ENCODE results near the gene ZFAND3. TPM values are rescaled to one million over a fixed set of nuclear protein-coding genes. Genes with fewer than 3 reads are reported as not detected.

The ZFAND3 gene
- total and polyA plus RNA-seq, 2 of the 4 experiments (the other 2 are of a cell fraction): 10.9 to 26.7 TPM

- Histone ChIP-seq H4K5ac (ENCODE audit: low read depth, low read length) (no peak overlapping the region), H3K36me3 (ENCODE audit: control insufficient read depth, insufficient read depth, low read length) (no peaks in the 10 kb centered on the region), H2AK5ac (ENCODE audit: low read depth, low read length) (no peak overlapping the region), H3K9me1 (ENCODE audit: insufficient read depth, low read length) (peaks cover 7% of the 10 kb centered on the region), H4K20me1 (ENCODE audit: insufficient read depth, low read length) (peaks cover 80% of the 10 kb centered on the region), H3K56ac (ENCODE audit: extremely low read depth, insufficient read depth, low read length) (no peak overlapping the region), H2BK20ac (ENCODE audit: low read depth, low read length) (no peak overlapping the region), H2BK5ac (ENCODE audit: low read depth, low read length, poor library complexity, severe bottlenecking) (no peak overlapping the region), H3K4me1 (ENCODE audit: control insufficient read depth, insufficient read depth, low read length) (peaks cover 4% of the 10 kb centered on the region), H4K8ac (ENCODE audit: low read depth in 2 of 2, low read length in 2 of 2) (no peak overlapping the region), H3K79me1 (ENCODE audit: low read depth in 1 of 2, low read length in 2 of 2) (peaks cover 27 to 81% of the 10 kb centered on the region in 2 experiments), H3K27me3 (ENCODE audit: control insufficient read depth, insufficient read depth, low read length) (no peaks in the 10 kb centered on the region), H3K4me3 (ENCODE audit: insufficient read depth, low read depth, low read length) (no peak overlapping the region), H3K9me3 (ENCODE audit: control insufficient read depth, insufficient read depth, low read length) (no peaks in the 10 kb centered on the region), H3K18ac (ENCODE audit: low read depth, low read length) (no peak overlapping the region), H3K9ac (ENCODE audit: low read depth, low read length) (no peak overlapping the region), H3K4me2 (ENCODE audit: low read depth, low read length) (no peak overlapping the region), H3K27ac (ENCODE audit: insufficient read depth, low read length) (no peak overlapping the region), H3K14ac (replicated peaks; ENCODE audit: low read depth, low read length) (no peak overlapping the region), H2AFZ (replicated peaks; ENCODE audit: low read length, poor library complexity) (no peak overlapping the region), H2AK9ac (replicated peaks; ENCODE audit: low read depth, low read length, poor library complexity) (no peak overlapping the region), H2BK15ac (ENCODE audit: low read depth, low read length) (no peak overlapping the region), H3K4ac (ENCODE audit: low read depth, low read length) (no peak overlapping the region), H4K91ac (ENCODE audit: insufficient read depth, low read depth, low read length) (no peak overlapping the region), H2BK120ac (ENCODE audit: low read depth, low read length) (no peak overlapping the region), H3K23ac (ENCODE audit: low read depth, low read length) (no peak overlapping the region)
- WGBS, 2 experiments (ENCODE audit: extremely low coverage in 2 of 2, insufficient read length in 1 of 2): no CpG with 5 or more reads among the region's 3 CpGs
- DNase-seq (peak; percentile 75), ATAC-seq (ENCODE audit: low read depth) (no peak)
- POLR2A ChIA-PET (ENCODE audit: unreplicated experiment): no interaction called here
- no TSS peak for BruUV-seq (replicated peaks)
- intact Hi-C loops (cut with micrococcal nuclease): no loop called here
- in situ Hi-C loops (cut with MboI; ENCODE audit: low sequenced_read_pairs): no loop called here
- no peak for TF ChIP-seq CHD1 (IDR thresholded peaks at IDR 0.05; ENCODE audit: low read depth, low read length)
- no peak for TF ChIP-seq BHLHE40 (IDR thresholded peaks at IDR 0.05; ENCODE audit: low read depth, low read length)
- no peak for TF ChIP-seq MAZ (IDR thresholded peaks at IDR 0.05; ENCODE audit: borderline replicate concordance, low read depth, low read length)
- no peak for TF ChIP-seq CEBPB (IDR thresholded peaks at IDR 0.05; ENCODE audit: low read depth, low read length)
- TF ChIP-seq FOS (IDR thresholded peaks at IDR 0.05; ENCODE audit: low read depth, low read length): no peak
- no peak for TF ChIP-seq MXI1 (IDR thresholded peaks at IDR 0.05; ENCODE audit: borderline replicate concordance, low read depth, low read length)
- TF ChIP-seq, protein P1, sequence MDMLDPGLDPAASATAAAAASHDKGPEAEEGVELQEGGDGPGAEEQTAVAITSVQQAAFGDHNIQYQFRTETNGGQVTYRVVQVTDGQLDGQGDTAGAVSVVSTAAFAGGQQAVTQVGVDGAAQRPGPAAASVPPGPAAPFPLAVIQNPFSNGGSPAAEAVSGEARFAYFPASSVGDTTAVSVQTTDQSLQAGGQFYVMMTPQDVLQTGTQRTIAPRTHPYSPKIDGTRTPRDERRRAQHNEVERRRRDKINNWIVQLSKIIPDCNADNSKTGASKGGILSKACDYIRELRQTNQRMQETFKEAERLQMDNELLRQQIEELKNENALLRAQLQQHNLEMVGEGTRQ (IDR thresholded peaks at IDR 0.05; ENCODE audit: low read depth, low read length): no peak
- TF ChIP-seq POLR2A (IDR thresholded peaks at IDR 0.05; ENCODE audit: low read depth, low read length): no peak
- TF ChIP-seq, protein P2, sequence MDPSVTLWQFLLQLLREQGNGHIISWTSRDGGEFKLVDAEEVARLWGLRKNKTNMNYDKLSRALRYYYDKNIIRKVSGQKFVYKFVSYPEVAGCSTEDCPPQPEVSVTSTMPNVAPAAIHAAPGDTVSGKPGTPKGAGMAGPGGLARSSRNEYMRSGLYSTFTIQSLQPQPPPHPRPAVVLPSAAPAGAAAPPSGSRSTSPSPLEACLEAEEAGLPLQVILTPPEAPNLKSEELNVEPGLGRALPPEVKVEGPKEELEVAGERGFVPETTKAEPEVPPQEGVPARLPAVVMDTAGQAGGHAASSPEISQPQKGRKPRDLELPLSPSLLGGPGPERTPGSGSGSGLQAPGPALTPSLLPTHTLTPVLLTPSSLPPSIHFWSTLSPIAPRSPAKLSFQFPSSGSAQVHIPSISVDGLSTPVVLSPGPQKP (IDR thresholded peaks at IDR 0.05; ENCODE audit: borderline replicate concordance, low read depth, low read length): no peak
- TF ChIP-seq CTCF (conservative IDR thresholded peaks at IDR 0.05; ENCODE audit: low read depth, low read length): no peak
- TF ChIP-seq RAD21 (IDR thresholded peaks at IDR 0.05; ENCODE audit: low read length): no peak
- TF ChIP-seq RCOR1 (IDR thresholded peaks at IDR 0.05; ENCODE audit: insufficient replicate concordance, low read length): no peak
- TF ChIP-seq SMC3 (IDR thresholded peaks at IDR 0.05; ENCODE audit: low read depth, low read length): no peak
- no peak for TF ChIP-seq RFX5 (IDR thresholded peaks at IDR 0.05; ENCODE audit: low read depth, low read length)
- TF ChIP-seq NFE2L2 (IDR thresholded peaks at IDR 0.05; ENCODE audit: low read depth, low read length): no peak
- TF ChIP-seq MAFK (IDR thresholded peaks at IDR 0.05; ENCODE audit: low read depth, low read length): no peak
- dilution Hi-C loops (cut with HindIII; ENCODE audit: low sequenced_read_pairs, unreplicated experiment): no loop called here
- CTCF ChIA-PET: interaction anchor here (1.1 kb wide), 1 partner anchor 122 kb away, joined by 3 read pairs; no protein-coding TSS in a partner anchor
Measured at GRCh38 chr6:37940074-37940847, 120.7 kb downstream of the ZFAND3 start.

Measured in IMR-90 (cell line).